ENCODE results near the gene FANCB. TPM values are rescaled to one million over a fixed set of nuclear protein-coding genes. Genes with fewer than 3 reads are reported as not detected.

Gene FANCB
- total and polyA plus RNA-seq, 2 of the 13 experiments (the other 11 are each of a cell fraction or from before 2014, with no cell fraction given), result 1.0 to 5.8 TPM

GRCh38 chrX:14832586-14832985, 40.3 kb downstream of the FANCB start:
- TF ChIP-seq ZNF484 (CRISPR knock-in tag; IDR thresholded peaks at IDR 0.05; ENCODE audit: borderline replicate concordance, low read depth), result no peak
- no peak for TF ChIP-seq ZNF382 (CRISPR knock-in tag; IDR thresholded peaks at IDR 0.05; ENCODE audit: borderline replicate concordance)
- no peak for TF ChIP-seq SKIL (CRISPR knock-in tag; IDR thresholded peaks at IDR 0.05; ENCODE audit: borderline replicate concordance)
- no peak for TF ChIP-seq TAF1 (CRISPR knock-in tag; IDR thresholded peaks at IDR 0.05)
- TF ChIP-seq, protein P1, sequence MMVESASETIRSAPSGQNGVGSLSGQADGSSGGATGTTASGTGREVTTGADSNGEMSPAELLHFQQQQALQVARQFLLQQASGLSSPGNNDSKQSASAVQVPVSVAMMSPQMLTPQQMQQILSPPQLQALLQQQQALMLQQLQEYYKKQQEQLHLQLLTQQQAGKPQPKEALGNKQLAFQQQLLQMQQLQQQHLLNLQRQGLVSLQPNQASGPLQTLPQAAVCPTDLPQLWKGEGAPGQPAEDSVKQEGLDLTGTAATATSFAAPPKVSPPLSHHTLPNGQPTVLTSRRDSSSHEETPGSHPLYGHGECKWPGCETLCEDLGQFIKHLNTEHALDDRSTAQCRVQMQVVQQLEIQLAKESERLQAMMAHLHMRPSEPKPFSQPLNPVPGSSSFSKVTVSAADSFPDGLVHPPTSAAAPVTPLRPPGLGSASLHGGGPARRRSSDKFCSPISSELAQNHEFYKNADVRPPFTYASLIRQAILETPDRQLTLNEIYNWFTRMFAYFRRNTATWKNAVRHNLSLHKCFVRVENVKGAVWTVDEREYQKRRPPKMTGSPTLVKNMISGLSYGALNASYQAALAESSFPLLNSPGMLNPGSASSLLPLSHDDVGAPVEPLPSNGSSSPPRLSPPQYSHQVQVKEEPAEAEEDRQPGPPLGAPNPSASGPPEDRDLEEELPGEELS (CRISPR knock-in tag; IDR thresholded peaks at IDR 0.05), result no peak
- TF ChIP-seq ZNF274 (CRISPR knock-in tag; IDR thresholded peaks at IDR 0.05), result no peak
- no peak for TF ChIP-seq ZNF124 (CRISPR knock-in tag; IDR thresholded peaks at IDR 0.05)
- TF ChIP-seq NR1H2 (CRISPR knock-in tag; IDR thresholded peaks at IDR 0.05; ENCODE audit: borderline replicate concordance, low read depth), result no peak
- TF ChIP-seq RELA (CRISPR knock-in tag; IDR thresholded peaks at IDR 0.05), result no peak
- H3K36me3 ChIP-seq (replicated peaks in 1 of 2; ENCODE audit: control insufficient read depth in 1 of 2, insufficient read depth in 2 of 2, low read length in 2 of 2), result no peaks in the 10 kb centered on the region
- DNase-seq (ENCODE audit: low spot score) (no peak), ATAC-seq (no peak), FAIRE-seq (no peak)
- POLR2A ChIA-PET, result no interaction called here
- in situ Hi-C loops (cut with HindIII; ENCODE audit: extremely low pct_ligation_motif_present, low pct_unique_long_range_greater_than_20kb), result no loop called here
- intact Hi-C loops (cut with micrococcal nuclease; ENCODE audit: unreplicated experiment), result no loop called here
- H3K27ac ChIP-seq (ENCODE audit: extremely low read length, insufficient read depth, low read length), result no peak overlapping the region
- H3K9me3 ChIP-seq (ENCODE audit: low read length), result no peaks in the 10 kb centered on the region
- CTCF ChIA-PET (ENCODE audit: low intra/inter-chr PET ratio, low total read pairs), result no interaction called here
- H4K20me1 ChIP-seq (ENCODE audit: insufficient read depth, low read length), result no peaks in the 10 kb centered on the region
- no TSS peak for BruUV-seq (replicated peaks)
- H3K4me1 ChIP-seq (ENCODE audit: insufficient read depth, low read length), result no peaks in the 10 kb centered on the region
- no peaks in the 10 kb centered on the region for H3K27me3 ChIP-seq (ENCODE audit: control insufficient read depth in 1 of 2, insufficient read depth in 2 of 2, low read length in 2 of 2)
- H3K9ac ChIP-seq (ENCODE audit: insufficient read depth, low read depth, low read length), result no peak overlapping the region
- no peak overlapping the region for H3K4me3 ChIP-seq (replicated peaks in 1 of 3; ENCODE audit: insufficient read depth in 1 of 3, low read depth in 2 of 3, low read length in 3 of 3)
- no peak overlapping the region for H3K4me2 ChIP-seq (ENCODE audit: low read depth, low read length)
- no peak overlapping the region for H2AFZ ChIP-seq (ENCODE audit: low read length)
- no peaks in the 10 kb centered on the region for H3K79me2 ChIP-seq (ENCODE audit: insufficient read depth, low read length)
